ENCODE measurements around the gene CFTR. TPM values are rescaled to one million over a fixed set of nuclear protein-coding genes. Genes with fewer than 3 reads are reported as not detected.
A peak's percentile ranks its signal among the peaks of the same experiment; 100 is the strongest.

Gene CFTR
- total RNA-seq, 4 donors from 2014 or later: 36.4 to 72.7 (median 49.7) TPM

GRCh38 chr7:117648203-117648866 is 168.5 kb downstream of the CFTR start:
- no peaks in the 10 kb centered on the region for H3K4me1 ChIP-seq
- no peak overlapping the region for H3K4me3 ChIP-seq
- no peaks in the 10 kb centered on the region for H3K9me3 ChIP-seq
- no peaks in the 10 kb centered on the region for H3K27me3 ChIP-seq
- no peak overlapping the region for H3K27ac ChIP-seq
- TF ChIP-seq CTCF (IDR thresholded peaks at IDR 0.05) (no peak), POLR2A (IDR thresholded peaks at IDR 0.05) (no peak)
- H3K36me3 ChIP-seq: no peaks in the 10 kb centered on the region
- no peak for DNase-seq

- Histone ChIP-seq H3K4me1 (peaks cover 0 to 6% (median 0%) of the 10 kb centered on the region in 4 donors), H3K27me3 (no peaks in the 10 kb centered on the region), H3K4me3 (no peak overlapping the region), H3K27ac (no peak overlapping the region), H3K9me3 (no peaks in the 10 kb centered on the region), H3K36me3 (no peaks in the 10 kb centered on the region)
- TF ChIP-seq CTCF (IDR thresholded peaks at IDR 0.05) (no peak), POLR2A (IDR thresholded peaks at IDR 0.05) (no peak)
- no peak for DNase-seq
Observed at GRCh38 chr7:117652943-117653680, 173.3 kb downstream of the CFTR start.

GRCh38 chr7:117654780-117655179 is 175.0 kb downstream of the CFTR start:
- Histone ChIP-seq H3K9me3 (no peaks in the 10 kb centered on the region), H3K27ac (no peak overlapping the region), H3K4me1 (peaks cover 0 to 6% (median 0%) of the 10 kb centered on the region in 4 donors), H3K27me3 (no peaks in the 10 kb centered on the region), H3K36me3 (no peaks in the 10 kb centered on the region), H3K4me3 (no peak overlapping the region)
- no peak for DNase-seq
- TF ChIP-seq CTCF (IDR thresholded peaks at IDR 0.05) (no peak), POLR2A (IDR thresholded peaks at IDR 0.05) (no peak)

GRCh38 chr7:117656806-117657205 is 177.0 kb downstream of the CFTR start:
- DNase-seq: no peak
- Histone ChIP-seq H3K9me3 (no peaks in the 10 kb centered on the region), H3K4me1 (peaks cover 0 to 6% (median 0%) of the 10 kb centered on the region in 4 donors), H3K36me3 (no peaks in the 10 kb centered on the region), H3K27me3 (no peaks in the 10 kb centered on the region), H3K4me3 (no peak overlapping the region), H3K27ac (peak overlapping the region in 2 of 4 donors; percentile 9 to 69)
- TF ChIP-seq CTCF (IDR thresholded peaks at IDR 0.05): no peak
- TF ChIP-seq POLR2A (IDR thresholded peaks at IDR 0.05): no peak

- TF ChIP-seq CTCF (IDR thresholded peaks at IDR 0.05): no peak
- TF ChIP-seq POLR2A (IDR thresholded peaks at IDR 0.05): no peak
- Histone ChIP-seq H3K9me3 (no peaks in the 10 kb centered on the region), H3K36me3 (no peaks in the 10 kb centered on the region), H3K27me3 (no peaks in the 10 kb centered on the region), H3K4me1 (peaks cover 0 to 6% (median 0%) of the 10 kb centered on the region in 4 donors), H3K27ac (no peak overlapping the region), H3K4me3 (no peak overlapping the region)
- DNase-seq: no peak
Observed at GRCh38 chr7:117659531-117660011, 179.7 kb downstream of the CFTR start.

Measured in Peyer's patch (tissue), 4 donors.